GM18909 (cell line): ENCODE data around the gene CAB39.

ENCODE experiments used
- ATAC-seq: cut with Tn5 transposase; IDR thresholded peaks from one replicate; pipeline ENCODE4 v1.9.1; 2021; ENCODE audit warnings: mild to moderate bottlenecking; ENCODE audit not compliant: unreplicated experiment, poor library complexity

CAB39 gene

DNA sequence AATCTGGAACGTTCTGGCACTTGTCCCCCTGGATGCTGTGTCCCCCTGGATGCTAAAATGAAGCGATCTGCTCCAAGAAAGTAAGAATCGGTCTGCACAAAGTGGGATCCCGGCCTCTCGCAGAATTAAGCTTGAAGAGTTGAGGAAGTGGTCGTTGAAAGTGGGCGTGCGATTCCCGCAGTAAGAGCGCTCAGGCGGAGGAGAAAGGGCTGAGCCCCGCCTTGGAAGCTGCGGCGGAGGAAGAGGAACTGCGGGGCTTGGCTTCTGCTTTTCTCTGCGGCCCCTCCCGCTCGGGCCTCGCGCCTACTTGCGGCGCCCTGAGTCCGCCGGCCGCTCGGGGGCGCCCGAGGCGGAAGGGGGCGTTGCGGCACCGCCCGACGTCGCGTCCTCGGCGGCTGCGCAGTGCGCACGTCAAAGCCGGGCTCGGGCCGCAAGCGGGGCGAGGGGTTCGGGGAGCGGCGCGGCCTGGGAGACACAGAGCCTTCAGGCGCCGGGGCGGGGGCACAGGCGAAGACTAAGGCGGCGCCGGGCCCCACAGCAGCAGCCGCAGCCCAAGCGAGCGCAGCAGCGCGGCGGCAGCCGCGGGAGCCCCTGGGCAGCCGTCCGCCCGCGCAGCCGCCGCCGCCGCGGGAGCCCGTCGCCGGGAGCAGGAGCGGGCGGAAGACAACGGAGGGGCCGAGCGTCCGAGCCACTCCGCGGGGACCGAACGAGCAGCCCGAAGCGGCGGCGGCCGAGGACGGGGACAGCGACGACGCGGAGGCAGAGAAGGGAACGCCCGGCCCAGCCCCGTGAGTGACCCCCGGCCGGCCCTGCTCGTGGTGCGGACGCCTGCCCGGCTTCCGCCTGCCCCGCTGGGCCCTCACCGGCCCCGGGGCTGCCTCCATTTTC is at the start of gene CAB39:
Gene CAB39, plus strand, starts transcription at position 400 of the 888 bp plus-strand sequence. CDS start 47,160 bp downstream, outside the sequence.
- peak; percentile 87 for ATAC-seq

DNA sequence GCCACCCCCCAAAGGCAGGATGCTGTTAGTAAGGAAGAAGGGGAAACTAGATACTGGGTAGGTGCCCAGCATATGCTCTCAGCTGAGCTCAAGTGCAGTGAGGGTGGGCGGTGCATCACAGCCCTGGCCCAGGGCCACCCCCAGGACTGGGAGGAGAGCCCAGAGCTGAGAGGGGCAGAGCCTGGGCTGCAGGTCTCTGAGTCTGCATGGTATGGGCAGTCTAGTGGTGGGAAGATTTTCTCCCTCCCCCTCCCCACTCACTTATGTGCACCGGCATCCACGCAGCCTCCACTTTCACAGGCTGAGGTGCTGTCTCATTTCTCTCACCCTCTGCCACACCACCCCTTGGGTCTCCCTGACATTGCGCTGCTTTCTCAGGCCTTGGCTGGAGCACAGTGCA is 48.5 kb upstream of the CAB39 start:
- ATAC-seq: no peak

DNA sequence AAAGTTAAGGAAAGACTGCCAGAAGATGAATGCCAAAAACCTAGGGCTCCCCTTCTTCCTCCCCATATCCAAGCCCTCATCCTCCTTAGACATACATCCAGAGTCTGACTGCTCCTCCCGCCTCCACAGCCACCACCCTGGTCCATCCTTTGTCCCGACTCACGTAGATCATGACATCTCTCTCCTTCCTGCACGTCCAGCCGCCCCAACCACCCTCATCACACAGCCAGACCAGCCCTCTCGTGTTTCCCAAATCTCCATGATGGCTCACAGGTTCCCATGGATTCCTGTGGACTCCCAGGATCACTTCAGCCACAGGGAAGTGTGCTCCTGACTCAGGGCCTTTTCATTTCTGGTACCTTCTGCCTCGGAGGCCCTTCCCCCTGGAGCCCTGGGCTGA is 47.8 kb upstream of the CAB39 start:
- ATAC-seq: no peak

DNA sequence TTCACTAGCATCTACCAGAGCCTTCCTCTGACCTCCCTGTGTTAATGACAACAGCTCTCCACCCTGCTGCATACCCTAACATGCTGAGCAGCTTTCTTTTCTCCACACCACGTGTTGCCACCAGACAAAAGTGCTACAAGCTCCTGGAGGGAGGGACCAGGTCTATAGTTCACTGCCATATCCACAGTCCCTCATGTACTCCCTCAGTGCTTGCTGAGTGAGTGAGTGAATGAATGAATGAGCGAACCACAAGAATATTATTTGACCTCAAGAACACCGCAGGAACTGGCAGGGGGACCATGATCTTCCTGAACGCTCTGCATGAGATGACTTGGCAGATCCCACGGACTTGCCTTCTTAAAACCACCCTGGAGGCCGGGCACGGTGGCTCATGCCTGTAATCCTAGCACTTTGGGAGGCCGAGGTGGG is 47.4 kb upstream of the CAB39 start:
- no peak for ATAC-seq

DNA sequence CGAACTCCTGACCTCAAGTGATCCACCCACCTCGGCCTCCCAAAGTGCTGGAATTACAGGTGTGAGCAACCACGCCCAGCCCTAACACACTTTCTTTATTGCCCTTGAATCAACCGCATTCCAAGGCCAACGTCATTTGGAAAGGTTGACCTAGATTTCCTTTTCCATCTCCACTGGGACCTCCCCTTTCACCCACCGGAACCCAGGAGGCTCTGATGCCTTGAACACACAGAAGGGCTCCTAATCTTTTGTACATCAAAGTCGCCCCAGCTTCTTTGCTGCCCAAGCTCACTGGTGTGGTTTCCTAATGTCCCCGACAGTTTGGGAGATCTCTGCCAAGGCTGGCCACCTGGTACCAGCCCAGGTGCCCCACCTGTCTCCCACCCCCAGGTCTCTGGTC is 46.2 kb upstream of the CAB39 start:
- ATAC-seq: no peak

DNA sequence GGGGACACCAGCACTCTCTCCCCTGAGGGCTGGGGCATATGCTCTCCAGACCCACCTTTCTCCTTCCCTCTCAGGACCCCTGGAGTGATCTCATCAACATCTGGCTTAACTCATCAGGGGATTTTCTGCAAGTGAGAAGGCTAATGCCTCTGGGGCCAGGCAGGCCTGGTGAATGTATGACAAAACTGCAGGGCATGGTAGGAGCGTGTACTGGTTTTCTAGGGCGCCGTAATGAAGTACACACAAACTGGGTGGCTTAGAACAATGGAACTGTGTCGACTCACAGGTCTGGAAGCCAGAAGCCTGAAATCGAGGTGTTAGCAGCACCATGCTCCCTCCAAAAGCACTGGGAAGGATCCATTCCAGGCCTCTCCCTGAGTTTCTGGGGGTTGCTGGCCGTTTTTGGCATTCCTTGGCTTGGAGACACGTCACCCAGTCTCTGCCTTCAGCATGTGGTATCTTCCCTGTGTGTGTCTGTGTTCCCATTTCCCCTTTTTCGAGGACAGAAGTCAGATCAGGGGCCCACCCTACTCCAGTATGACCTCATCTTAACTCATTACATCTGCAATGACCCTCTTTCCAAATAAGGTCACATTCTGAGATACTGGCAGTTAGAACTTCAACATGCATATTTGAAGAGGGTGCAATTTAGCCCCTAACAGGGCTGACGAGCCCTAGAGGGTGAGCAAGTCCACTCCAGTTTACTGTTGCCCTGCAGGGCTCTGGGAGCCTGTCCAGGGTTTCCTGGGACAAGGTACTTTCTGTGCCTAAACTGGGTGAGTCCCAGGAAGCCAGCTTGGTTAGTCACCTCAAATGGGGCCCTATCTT is 45.5 kb upstream of the CAB39 start:
- ATAC-seq: no peak

DNA sequence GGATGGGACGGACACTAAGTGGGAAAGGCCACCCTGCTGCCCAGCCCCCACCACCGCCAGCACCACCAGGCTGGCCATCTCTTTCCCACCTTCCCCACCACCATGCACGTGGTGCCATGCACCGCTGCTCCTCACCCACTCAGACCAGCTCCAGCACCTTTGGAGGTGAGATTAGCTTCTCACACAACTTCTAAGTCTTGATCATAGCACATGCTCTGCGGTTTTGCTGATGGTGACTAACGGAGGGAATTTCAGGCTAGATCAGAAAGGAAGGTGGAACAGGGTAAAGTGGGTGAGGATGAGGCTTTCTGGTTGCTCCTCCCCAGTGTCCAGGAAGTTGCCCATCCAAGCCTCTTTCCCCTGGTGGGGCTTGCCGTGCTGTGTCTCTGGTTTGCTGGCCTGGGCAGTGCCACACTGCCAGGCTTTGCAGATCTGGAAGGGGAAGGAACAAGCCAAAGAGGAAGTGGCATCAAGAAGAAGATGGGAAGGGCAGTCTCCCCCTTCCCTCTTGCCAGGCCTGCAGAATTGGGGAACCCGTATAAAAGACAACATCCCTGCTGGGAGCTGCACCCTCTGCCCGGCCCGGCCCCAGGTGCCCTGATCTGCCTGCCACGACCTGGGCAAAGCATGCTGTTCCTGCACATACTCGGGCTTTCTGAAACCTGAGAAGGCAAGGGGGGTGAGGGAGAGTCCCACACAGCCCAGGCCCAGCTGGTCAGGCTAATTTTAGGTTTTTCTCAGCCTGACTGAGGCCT is 44.3 kb upstream of the CAB39 start:
- ATAC-seq: peak; percentile 62

DNA sequence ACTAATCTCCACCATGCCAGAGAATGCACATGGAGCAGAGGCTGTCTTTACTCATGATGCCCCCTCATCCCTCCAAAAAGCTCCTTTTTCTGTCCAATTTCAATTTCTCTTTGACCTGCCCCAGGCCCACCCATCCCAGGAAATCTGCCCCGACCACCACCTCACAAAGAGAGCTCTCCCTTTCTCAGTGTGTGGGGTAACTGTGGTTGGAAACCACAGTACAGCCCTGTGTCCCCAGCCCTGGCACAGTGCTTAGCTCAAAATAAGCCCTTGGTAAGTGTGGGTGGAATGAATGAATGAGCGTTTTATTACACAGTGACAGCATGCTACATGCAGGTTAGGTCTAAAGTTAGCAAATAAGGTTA is 43.7 kb upstream of the CAB39 start:
- ATAC-seq: peak; percentile 42

DNA sequence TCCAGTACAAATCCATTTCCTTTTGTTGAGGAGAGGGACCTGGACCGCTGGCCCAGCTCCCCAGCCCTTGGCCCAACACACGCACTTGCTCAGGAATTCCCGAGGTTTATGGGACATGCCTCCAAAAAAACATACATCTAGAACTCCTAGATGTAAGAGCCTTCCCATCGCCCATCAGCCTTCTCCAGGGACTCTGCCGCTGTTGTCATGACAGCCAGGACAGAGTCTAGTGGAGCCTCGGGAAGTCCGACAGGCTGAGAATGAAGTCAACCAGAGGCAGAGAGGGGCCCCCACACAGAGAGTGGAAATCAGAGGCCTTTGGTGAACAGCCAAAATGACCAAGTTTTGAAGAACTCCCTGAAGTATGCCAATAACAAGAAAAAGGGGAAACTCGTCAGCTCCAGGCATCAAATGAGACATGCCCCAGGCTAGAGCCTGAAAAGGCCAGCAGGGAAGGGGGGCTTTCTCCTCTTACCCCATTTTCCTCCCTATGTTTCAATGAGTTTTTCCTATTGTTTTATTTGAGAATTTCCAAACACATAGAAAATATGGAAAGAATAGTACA is 43.2 kb upstream of the CAB39 start:
- no peak for ATAC-seq

DNA sequence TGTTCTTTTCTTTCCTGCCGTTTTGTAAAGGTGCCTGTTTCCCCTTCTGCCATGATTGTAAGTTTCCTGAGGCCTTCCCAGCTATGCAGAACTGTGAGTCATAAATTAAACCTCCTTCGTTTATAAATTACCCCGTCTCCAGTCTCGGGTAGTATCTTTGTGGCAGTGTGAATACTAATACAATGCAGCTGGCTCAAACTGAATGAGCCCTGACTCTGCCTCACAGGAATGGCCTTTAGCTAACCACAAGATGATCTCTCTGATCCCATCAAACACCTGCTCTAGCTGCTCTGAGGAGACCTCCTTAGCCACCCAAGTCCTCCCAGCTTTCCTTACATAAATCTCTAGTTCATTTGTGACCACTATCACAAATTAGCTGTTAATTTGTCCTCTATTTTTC is 41.5 kb upstream of the CAB39 start:
- ATAC-seq: no peak

DNA sequence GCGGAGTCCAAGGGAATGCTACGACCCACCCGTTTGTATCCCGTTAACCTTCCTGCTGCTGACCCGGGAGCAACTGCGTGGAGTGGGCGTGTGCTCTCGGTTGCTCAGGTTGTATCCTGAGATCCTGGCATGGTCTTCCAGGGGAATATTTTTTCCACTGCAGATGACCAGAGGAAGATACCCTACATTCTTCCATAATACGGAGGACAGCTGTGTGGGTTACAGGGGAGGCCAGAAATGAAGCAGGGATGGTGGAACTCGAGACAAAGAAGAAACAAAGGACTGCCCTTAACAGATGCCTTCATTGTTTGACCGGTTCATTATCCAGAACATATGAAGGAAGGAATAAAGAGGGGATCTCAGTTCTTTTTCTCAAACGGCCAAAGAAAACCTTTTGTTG is 39.8 kb upstream of the CAB39 start:
- ATAC-seq: no peak

DNA sequence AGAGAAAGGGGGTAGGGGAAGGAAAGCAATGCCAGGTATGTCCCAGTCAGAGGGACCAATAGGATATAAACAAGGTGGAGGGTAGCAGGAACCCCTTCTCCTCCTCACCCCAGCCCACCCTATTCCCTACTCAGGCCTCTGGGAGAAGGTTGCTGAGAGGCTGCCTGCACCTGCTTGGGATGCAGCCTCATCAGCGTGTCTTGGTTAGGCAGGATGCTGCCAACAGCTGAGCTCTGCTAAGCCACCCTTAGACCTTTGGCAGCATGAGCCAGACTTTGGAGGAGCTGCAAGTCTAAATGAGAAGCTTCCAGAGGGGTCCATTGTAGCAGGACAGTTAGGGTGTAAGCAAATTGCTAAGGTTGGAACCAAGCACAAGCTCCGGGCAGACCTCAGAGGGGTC is 38.2 kb upstream of the CAB39 start:
- no peak for ATAC-seq

DNA sequence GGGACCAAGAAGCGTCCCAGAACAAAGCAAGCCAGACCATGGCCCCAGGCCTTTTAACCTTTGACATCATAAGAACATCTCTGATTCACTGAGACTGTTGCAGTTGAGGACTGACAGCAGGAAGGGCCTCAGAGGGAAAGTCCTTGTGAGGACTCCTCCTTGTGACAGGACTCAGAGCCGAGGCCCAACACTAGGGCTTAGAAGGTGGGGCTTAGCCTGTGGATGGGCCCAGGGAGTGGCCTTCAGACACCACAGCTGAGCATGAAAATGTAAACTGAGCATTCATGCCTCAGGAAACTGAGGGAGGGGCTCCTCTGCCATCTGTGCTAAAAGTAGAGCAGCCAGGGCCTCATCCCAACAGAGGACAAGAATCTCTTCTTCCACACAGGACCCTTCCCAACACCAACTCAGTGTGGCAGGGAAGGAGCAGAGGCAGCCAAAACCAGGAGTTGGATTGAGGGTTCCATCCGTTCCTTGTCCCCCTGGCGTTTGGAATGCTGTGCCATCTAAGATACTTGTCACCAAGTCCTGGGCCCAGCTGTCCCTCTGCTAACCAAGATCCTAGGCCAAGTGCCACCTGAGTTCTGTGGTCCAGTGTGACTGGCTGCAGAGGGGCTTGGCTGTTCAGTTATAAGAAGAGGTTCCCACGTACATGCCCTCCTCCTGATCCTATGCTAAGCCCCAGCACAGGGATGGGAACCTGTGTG is 37.5 kb upstream of the CAB39 start:
- ATAC-seq: no peak

DNA sequence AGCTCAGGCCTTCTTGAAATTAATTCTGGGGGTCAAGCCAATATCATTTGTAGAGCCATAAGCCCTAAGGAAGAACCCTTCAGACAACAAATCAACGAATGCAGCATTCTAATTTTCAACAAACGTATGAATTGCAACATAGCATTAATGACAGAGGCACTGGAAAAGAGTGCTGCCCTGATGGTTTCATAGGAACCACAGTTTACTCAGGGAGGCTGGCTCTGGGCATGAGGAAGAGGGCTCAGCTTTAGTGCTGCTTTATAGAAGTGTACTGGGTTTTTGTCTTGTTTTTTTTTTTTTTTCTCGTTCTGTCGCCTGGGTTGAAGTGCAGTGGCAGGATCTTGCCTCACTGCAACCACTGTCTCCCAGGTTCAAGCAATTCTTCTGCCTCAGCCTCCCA is 36.1 kb upstream of the CAB39 start:
- ATAC-seq: no peak

DNA sequence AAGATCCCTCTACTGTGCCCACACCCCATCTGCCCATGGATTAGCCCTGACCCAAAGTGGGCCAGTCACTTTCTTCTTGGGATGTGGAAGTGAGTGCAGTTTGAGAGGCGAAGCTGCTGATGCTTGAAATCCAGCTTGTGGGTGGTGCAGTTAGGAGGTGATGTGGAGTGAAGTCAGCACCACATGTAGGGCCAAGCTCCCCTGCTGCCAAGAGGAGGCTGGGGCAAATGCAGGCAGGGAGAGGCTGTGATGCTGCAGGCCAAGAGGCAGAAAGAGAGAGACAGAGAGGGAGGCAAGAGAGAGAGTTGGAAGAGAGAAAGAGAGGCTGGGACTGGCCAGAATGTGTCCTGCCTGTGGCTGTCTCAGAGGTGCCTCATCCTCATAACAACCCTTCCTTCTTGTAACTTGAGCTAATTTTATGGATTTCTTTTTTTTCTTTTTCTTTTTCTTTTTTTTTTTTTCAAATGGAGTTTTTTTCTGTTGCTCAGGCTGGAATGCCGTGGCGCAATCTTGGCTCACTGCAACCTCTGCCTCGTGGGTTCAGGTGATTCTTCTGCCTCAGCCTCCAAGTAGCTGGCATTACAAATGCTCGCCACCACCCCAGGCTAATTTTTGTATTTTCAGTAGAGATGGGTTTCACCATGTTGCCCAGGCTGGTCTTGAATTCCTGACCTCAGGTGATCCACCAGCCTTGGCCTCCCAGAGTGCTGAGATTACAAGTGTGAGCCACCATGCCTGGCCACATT is 35.3 kb upstream of the CAB39 start:
- ATAC-seq: no peak

DNA sequence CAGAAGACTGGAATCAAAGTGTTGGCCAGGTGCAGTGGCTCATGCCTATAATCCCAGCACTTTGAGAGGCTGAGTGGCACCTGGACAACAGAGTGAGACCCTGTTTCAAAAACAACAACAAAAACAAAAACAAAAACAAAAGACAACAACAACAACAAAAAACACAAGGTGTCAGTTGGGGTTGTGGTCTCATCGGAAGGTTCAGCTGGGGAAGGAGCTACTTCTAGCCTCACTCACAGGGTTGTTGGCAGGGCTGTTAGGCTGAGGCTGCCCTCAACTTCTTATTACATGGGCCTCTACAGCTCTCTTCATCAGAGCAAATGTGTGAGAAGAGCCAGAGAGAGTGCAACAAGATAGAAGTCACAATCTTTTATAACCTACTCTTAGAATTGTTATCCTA is 34.6 kb upstream of the CAB39 start:
- ATAC-seq: no peak

DNA sequence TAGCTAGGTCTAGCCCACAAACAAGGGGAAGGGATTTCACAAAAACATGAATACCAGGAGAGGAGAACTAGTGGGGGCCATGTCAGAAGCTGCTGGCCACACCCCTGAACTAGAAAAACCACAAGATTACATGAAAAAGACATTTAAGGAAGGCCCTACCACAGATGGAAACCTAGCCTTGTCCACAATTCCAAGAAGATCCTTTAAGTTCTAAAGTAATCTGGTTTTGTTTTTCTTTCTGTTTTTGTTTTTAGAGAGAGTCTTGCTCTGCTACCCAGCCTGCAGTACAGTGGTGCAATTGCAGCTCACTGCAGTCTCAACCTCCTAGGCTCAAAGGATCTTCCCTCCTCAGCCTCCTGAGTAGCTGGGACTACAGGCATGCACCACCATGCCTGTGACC is 34.2 kb upstream of the CAB39 start:
- no peak for ATAC-seq

DNA sequence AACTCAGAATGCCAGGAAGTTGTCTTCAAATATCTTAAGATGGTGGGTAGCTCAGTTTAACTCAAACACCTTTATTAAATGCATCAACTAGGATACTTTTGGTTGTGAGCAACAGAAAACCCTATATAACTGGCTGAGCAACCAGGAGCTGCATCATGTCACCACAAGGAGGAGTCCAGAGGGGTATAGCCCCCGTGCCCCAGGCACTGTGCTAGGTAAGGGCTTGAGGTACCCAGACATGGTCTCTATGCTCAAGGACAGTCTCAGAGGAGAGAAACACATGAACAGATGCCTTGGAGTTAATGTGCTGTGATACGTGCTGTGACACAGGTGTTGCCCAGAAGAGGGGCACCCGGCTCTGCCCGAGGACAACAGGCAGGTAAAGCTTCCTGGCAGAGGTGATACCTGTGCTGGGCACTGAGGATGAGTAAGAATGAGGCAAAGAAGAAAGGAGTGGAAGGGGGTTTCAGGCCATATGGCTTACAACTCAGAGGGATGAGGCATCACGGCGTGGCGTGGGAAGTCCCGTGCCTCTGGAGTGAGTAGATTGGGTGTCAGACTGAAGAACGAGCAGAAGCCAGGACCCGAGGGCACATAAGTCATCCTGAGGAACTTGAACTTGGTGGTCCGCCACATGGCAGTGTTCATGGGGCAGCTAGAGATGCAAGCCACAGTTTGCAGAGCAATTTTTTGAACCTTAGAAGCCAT is 32.0 kb upstream of the CAB39 start:
- no peak for ATAC-seq

DNA sequence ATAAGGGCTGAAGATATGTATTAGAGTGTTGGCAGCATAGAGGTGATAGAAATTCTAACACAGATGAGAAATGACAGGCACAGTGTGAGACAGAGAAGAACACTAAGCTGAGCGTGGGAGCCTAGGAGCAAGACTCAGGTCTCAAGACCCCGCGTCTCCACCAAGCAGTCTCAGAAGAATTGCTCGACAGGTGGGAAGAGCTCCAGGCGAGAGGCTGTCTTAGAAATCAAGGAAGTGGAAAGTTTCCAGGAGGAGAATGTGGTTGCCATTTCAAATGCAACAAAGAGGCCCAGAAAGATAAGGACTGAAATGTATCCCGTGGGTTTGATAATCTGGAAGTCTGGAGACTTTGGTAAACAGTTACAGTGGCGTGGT is 31.5 kb upstream of the CAB39 start:
- no peak for ATAC-seq
